ENCODE measurements around the gene NPAS2.

The NPAS2 gene

GRCh38 chr2:100919316-100919715 lies 99.4 kb downstream of the NPAS2 start:
- DNase-seq: no peak

- no peak for DNase-seq
Observed at GRCh38 chr2:100921685-100922161, 101.8 kb downstream of the NPAS2 start.

DNA sequence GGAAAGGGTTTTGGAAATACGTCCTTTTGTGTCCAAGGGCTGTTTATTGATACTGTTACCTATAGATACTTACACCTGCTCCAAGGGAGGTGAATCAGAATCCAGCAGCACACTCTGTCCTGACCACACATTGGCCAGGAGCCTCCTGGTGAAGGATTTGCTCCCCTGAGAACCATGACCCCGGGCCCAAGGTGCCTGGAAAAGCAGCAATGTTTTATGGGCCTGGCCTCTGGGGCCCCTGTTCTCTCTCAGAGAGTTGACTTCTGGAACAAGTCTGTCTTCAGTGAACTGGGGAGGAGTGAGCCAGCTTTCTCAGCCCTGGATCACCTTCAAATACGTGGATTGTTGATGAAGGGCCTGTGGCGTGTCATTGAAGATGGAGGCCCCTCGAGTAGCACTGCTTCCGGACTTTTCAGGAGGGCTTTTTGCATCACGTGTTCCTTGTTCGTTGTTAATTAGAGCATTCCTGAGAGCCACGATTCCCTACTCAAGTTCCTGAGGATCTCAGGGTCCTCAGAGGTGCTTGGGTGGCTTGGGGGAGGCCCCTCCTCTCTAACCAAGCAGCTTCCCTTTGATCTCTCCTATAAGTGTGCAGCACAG lies 103.6 kb downstream of the NPAS2 start:
- DNase-seq: no peak

DNA sequence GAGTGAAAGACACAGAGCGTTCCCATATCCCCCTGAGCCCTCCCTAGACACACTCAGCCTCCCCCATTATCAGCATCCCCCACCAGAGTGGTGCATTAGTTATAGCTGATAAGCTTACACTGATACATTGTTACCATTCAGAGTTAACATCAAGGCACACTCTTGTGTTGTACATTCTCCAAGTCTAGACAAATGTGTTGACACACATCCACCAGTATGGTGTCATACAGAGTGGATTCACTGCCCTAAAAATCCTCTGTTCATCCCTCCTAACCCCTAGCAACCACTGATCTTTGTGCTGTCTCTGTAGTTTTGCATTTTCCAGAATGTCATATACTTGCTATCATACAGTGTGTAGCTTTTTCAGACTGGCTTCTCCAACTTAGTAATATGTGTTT lies 104.2 kb downstream of the NPAS2 start:
- DNase-seq: no peak

- DNase-seq: no peak
Observed at GRCh38 chr2:100924520-100925451, 104.8 kb downstream of the NPAS2 start.

GRCh38 chr2:100928235-100928634 lies 108.3 kb downstream of the NPAS2 start:
- DNase-seq: no peak

DNA sequence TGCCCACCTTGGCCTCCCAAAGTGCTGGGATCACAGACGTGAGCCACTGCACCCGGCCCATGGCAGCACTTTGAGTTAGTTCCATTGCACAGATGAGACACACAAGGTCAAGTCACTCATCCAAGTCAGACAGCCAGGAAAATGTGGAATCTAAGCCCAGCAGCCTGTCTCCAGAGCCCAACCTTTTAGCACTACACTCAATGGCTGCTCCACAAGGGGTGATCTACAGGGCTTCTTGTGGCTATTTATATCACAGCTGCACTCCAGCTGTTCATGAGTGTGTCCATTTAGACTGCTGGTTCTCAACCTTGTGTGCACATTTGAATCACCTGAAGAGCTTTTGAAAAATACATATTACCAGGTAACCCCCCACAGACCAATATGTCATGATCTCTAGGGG lies 109.2 kb downstream of the NPAS2 start:
- DNase-seq: no peak

DNA sequence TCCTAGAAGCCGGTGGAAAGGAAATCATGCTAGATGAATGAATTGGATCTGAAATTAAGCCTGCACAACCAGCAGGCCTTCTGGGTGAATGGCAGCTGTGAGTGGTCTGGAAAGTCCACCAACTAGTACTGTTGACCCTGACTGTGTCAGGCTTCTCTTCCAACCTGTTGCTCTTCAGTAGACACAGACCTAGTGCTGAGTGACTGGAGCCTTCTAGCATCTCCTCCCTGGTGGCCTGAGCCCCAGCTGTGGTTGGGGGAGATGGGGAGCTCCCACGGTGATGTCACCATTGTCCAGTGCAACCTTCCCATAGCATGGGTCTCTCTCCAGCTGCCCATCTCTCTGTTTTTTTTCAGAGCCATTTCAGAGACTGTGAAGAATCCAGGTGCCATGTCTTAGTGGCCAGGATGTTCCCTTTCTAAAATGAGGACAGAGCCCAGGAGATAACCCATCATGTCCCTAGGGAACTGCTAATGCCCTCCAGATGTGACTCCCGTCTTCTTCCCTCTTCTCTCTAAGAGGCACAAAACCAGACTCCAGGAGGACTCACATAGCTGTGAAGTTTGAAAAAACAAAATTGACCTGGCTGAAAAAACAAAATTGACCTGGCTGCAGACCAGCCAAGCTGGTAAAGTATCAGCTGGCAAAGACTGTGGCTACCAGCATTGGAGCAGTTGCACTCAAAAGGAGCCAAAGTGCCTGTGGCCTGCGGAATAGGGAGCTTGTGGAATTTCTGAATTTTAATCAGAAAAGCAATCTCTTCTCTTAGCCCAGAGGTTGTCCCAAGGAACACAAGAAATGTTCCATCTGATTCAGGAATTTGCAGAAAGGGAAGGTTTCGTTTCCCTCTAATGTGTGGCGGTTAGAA lies 114.8 kb downstream of the NPAS2 start:
- DNase-seq: no peak

GRCh38 chr2:100935372-100935752 lies 115.4 kb downstream of the NPAS2 start:
- no peak for DNase-seq

DNA sequence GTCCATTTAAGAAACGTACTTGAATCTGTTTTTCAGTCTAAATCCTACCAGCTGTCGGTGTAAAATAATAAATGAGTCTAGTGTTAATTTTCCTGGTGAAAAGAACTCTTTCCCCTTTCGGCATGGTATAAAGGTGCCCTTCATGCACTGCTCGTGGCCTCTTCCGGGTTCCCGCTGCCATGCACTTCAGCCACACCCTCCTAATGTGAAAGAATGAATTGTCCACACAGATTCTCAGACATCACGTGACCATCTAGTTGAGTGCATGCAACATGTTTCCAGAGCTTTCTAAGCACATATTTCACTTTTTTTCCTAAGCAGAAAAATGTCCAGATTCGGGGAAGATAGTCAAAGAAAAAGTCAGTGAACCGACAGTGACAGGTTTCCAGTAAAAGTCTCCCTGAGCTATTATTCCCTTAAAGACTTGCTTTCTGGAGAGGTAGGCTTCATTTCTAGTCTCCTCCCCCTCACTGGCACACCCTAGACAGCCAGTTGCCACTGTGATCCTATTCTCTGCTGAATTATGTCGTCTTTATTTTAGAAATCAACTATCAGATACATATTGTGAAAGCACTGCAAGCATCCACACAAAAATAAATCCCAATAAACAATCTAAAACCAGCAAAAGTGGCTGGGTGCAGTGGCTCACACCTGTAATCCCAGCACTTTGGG lies 116.3 kb downstream of the NPAS2 start:
- no peak for DNase-seq

GRCh38 chr2:100936972-100937542 lies 117.1 kb downstream of the NPAS2 start:
- no peak for DNase-seq

DNA sequence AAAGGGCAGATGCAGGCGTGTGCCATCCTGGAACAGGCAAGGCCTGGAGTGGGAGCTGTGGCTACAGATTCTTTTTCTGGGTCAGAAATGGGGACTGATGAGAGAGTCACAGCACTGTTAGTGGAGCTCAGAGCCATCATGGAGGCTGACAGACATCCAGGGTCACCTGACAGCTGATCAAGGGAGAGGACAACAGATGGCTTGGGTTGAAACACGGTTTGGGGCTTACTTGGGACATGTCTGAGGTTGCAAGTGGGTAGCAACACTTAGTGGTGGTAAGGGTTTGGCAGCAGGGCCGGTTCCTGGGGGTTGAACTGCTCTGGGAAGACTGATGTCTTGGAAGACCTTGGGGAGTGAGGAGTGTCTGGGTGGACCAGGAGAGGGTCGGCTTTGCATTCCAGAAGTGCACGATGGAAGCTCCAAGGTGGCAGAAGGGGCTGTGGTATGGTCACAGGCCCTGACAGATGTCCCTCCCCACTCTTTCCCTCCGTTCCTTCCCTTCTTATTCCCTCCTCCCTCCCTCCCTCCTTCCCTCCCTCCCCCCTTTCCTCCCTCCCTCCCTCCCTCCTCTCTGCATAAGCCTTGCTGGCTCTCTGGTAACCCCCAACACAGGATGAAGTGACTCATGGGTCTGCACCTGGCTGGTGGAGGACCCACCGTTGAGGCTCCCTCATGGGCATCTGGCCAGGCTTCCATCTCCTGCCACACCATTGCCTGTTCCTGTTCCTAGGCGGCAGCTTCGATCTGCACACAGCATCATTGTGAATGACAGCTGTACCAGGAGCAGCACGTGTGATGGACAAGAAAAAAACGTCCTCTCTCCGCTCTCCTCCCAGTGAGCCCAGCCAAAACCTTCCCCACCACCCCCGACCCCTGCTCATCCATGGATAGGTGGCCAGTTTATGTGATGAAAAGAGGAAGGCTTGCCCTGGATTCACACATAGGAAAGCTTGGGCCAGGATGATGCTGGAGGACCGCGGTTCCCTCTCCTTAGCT lies 118.4 kb downstream of the NPAS2 start:
- DNase-seq: no peak

- DNase-seq: no peak
Observed at GRCh38 chr2:100939445-100939844, 119.5 kb downstream of the NPAS2 start.

DNA sequence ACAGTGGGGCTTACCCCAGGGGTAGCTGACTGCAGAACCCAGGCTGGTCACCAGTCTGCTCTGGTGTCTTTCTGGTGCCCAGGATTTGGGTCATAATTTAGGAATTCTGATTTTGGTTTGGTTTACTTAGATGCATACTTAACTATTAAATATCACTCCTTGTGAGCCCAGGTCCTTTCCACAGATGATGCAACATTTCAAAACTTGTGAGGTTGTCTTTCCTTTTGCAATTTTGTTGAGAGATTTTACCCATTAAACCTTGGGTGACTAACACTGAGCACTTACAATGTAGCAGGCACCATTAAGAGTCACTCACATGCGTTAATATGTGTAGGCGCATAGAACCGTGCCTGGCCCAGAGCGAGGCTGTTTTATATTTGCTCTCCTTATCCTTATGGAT lies 120.3 kb downstream of the NPAS2 start:
- DNase-seq: no peak

DNA sequence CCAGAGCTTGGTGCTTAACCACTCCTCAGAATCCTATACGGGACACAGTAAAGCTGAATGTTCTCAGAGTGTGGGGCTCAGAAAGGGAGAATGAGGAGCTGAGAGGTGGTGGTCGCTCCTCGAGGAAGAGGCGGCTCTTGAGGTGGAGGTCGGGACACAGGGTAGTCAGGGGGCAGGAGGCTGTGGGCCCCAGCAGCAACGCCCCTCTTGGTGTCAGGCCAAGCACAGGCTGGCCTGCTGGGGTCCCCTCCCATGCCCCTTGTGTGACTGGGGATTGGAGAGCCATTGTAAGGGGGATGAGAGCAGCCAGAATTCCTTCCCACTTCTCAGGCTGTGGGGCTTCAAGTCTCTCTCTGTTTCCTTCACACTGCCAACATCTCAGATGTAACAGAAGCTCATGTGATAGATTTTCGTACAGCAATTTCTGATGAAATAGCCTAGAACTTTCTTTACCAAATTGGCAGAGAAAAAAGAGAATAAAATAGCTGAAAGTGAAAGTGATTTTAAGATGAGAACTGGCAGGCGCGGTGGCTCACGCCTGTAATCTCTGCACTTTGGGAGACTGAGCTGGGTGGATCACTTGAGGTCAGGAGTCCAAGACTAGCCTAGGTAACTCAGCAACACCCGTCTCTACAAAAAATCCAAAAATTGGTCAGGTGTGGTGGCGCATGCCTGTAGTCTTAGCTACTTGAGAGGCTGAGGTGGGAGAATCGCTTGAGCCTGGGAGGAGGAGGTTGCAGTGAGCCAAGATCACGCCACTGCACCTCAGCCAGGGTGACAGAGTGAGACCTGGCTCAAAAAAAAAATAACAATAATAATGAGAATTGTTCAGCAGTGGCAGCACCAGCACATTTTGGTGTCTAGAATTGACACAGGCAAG lies 121.1 kb downstream of the NPAS2 start:
- no peak for DNase-seq

DNA sequence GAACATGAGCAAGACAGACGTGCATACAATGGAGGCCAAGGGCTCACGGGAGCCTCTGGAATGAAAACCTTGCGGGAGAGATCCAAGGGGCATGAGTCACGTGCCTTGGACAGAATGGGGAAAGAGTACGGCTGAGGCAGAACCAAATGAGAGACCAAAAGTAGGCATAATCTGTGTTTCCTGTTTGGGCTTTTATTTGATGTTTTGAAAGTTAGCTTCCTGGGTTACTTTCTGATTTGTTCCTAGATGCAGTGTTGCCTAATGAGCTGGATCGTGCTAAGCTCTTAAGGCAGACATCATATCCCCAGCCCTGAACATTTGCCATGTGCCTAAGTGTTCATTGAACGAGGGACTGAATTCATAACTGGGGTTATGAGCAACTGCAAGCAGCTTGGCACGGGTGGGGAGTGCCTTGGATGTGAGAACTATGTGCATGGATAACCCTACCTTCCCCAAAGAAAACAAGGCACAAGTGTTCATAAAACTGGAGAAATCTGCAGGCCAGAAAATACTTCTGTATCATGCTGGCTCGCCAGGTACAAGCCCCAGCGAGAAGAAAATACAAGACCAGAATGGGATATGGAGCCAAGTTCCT lies 121.8 kb downstream of the NPAS2 start:
- no peak for DNase-seq

DNA sequence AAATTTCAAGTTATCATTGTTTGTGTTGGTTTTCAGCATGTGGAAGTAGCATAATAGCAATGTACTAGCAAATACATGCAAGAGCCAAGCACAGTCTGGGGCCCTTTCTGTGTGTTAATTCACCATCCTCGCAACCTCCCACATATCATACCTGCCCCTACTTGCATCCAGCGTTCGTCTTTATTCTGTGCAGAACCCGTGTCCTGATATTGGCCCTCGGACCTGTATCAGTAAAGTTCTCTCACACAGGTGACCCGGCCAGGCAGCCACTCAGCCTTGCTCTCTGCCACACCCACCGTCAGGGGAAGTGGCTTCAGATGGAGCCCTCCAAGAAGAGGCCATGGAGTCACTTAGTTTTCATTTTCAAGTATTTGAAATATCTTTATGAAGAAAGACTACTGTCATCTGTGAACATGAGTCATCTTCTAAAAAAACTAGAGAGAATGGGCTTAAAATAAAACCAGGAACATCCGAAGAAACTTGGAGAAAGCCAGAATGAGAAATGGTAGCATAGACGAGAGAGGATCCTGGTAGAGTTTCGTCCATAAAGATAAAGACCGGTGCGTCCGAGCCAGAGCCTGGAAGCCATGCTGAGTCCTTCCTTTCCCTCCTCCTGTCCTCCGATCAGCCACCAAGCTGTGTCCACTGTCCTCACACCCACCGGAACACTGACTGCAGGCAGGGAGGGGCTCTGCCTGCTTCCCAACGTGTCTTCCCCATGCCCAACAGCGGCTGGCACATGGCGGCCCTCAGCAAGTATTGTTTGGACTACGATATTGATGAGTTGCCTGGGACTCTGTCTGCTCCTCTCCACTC lies 124.9 kb downstream of the NPAS2 start:
- DNase-seq: no peak

- no peak for DNase-seq
Observed at GRCh38 chr2:100945433-100945740, 125.4 kb downstream of the NPAS2 start.
